GM19372 (cell line): ENCODE data around the gene EIF4ENIF1.
"Not testable (repeated sequence)": the region's sequence is repeated elsewhere in the genome, so short reads cannot be mapped to it uniquely, and the experiment has no call there.

Experiments
- ATAC-seq: cut with Tn5 transposase; IDR thresholded peaks from one replicate; pipeline ENCODE4 v1.9.1; 2021; ENCODE audit warnings: mild to moderate bottlenecking, low read depth, moderate library complexity; ENCODE audit not compliant: unreplicated experiment

EIF4ENIF1 gene

GRCh38 chr22:31489632-31490495 lies at the start of gene EIF4ENIF1:
EIF4ENIF1 (minus strand) TSS chr22:31489842; CDS start chr22:31488718, 1,124 bp downstream.
- peak; percentile 41 for ATAC-seq

GRCh38 chr22:31538815-31539214 lies 49.2 kb upstream of the EIF4ENIF1 start:
- ATAC-seq, result no peak

- no peak for ATAC-seq
Measured at GRCh38 chr22:31537019-31537535, 47.4 kb upstream of the EIF4ENIF1 start.

- ATAC-seq, result no peak
Measured at GRCh38 chr22:31533374-31533773, 43.7 kb upstream of the EIF4ENIF1 start.

GRCh38 chr22:31532060-31532459 lies 42.4 kb upstream of the EIF4ENIF1 start:
- ATAC-seq, result no peak

GRCh38 chr22:31530823-31531195 lies 41.2 kb upstream of the EIF4ENIF1 start:
- ATAC-seq, result no peak

GRCh38 chr22:31526270-31526669 lies 36.6 kb upstream of the EIF4ENIF1 start:
- ATAC-seq, result no peak

GRCh38 chr22:31524132-31524531 lies 34.5 kb upstream of the EIF4ENIF1 start:
- ATAC-seq, result not testable (repeated sequence)

- ATAC-seq, result no peak
Measured at GRCh38 chr22:31520051-31520450, 30.4 kb upstream of the EIF4ENIF1 start.

GRCh38 chr22:31509061-31509762 lies 19.6 kb upstream of the EIF4ENIF1 start:
- ATAC-seq, result no peak

- ATAC-seq, result no peak
Measured at GRCh38 chr22:31508536-31508935, 18.9 kb upstream of the EIF4ENIF1 start.

- not testable (repeated sequence) for ATAC-seq
Measured at GRCh38 chr22:31507517-31507916, 17.9 kb upstream of the EIF4ENIF1 start.

GRCh38 chr22:31504282-31504681 lies 14.6 kb upstream of the EIF4ENIF1 start:
- ATAC-seq, result no peak

- ATAC-seq, result no peak
Measured at GRCh38 chr22:31503211-31503964, 13.7 kb upstream of the EIF4ENIF1 start.

- ATAC-seq, result no peak
Measured at GRCh38 chr22:31501738-31502137, 12.1 kb upstream of the EIF4ENIF1 start.

GRCh38 chr22:31497148-31497938 lies 7.7 kb upstream of the EIF4ENIF1 start:
- ATAC-seq, result no peak

GRCh38 chr22:31496735-31497146 lies 7.1 kb upstream of the EIF4ENIF1 start:
- ATAC-seq, result no peak

GRCh38 chr22:31496007-31496734 lies 6.5 kb upstream of the EIF4ENIF1 start, which contains the start of gene SFI1:
SFI1 (plus strand) TSS chr22:31496536; CDS start chr22:31508285, 11,749 bp downstream.
- ATAC-seq, result peak; percentile 79

- no peak for ATAC-seq
Measured at GRCh38 chr22:31495343-31495742, 5.7 kb upstream of the EIF4ENIF1 start.
